PC-9 (cell line): ENCODE data around the gene FBXW7. TPM values are rescaled to one million over a fixed set of nuclear protein-coding genes. Genes with fewer than 3 reads are reported as not detected.

Experiments used
- BruUV-seq: library from RNA; stranded (reverse); fragments of 400-500 nt; replicated peaks from 2 replicates; lab custom pipeline; 2021; lab: Mats Ljungman, UMichigan
- CTCF ChIA-PET: fragments of 300-600 bp; sonication (Branson Sonifier 250); formaldehyde crosslinking; loops from one replicate; lab custom pipeline; 2022; ENCODE audit warnings: antibody characterized with exemption; lab: Charles Lee
- POLR2A ChIA-PET: fragments of 300-600 bp; sonication (Branson Sonifier 250); formaldehyde crosslinking; loops from one replicate; lab custom pipeline; 2022; ENCODE audit warnings: antibody characterized with exemption; ENCODE audit not compliant: unreplicated experiment; lab: Charles Lee
- DNase-seq, 2 experiments: peaks; one replicate each; pipeline versions ENCODE4 v3.0.0 to v3.0.0-alpha.2; 2015 to 2022; ENCODE audit warnings: mixed read lengths in 1 of 2
- H2AFZ ChIP-seq: fragments of 200-600 bp; sonication (generic); 2 replicates; pipeline ENCODE4 v1.8.1; 2017; ENCODE audit warnings: antibody characterized with exemption
- H3F3A ChIP-seq: fragments of 200-600 bp; sonication (generic); 2 replicates; pipeline ENCODE4 v1.8.1; 2017; ENCODE audit warnings: antibody characterized with exemption, mild to moderate bottlenecking, low read depth; ENCODE audit not compliant: insufficient read depth
- H3K27ac ChIP-seq: fragments of 200-600 bp; sonication (generic); 2 replicates; pipeline ENCODE4 v1.6.1; 2016; ENCODE audit warnings: mixed run types
- H3K27me3 ChIP-seq: fragments of 200-600 bp; sonication (generic); 2 replicates; pipeline ENCODE4 v1.6.1; 2016; ENCODE audit warnings: low read depth, mixed run types; ENCODE audit not compliant: insufficient read depth
- H3K36me3 ChIP-seq: fragments of 200-600 bp; sonication (generic); 2 replicates; pipeline ENCODE4 v1.6.1; 2016; ENCODE audit warnings: low read depth, mixed run types
- H3K4me1 ChIP-seq: fragments of 200-600 bp; sonication (generic); replicated peaks from 2 replicates; pipeline ENCODE4 v1.6.1; 2016; ENCODE audit warnings: mixed run types; ENCODE audit not compliant: insufficient read depth
- H3K4me2 ChIP-seq: fragments of 200-600 bp; sonication (generic); 2 replicates; pipeline ENCODE4 v1.6.1; 2017; ENCODE audit warnings: mixed run types
- H3K4me3 ChIP-seq: fragments of 200-600 bp; sonication (generic); 2 replicates; pipeline ENCODE4 v1.6.1; 2016; ENCODE audit warnings: mixed run types
- H3K79me2 ChIP-seq: fragments of 200-600 bp; sonication (generic); 2 replicates; pipeline ENCODE4 v1.6.1; 2017; ENCODE audit warnings: low read depth, mixed run types
- H3K9me2 ChIP-seq: fragments of 200-600 bp; sonication (generic); 2 replicates; pipeline ENCODE4 v1.8.1; 2017; ENCODE audit warnings: mild to moderate bottlenecking; ENCODE audit not compliant: insufficient read depth
- H3K9me3 ChIP-seq: fragments of 200-600 bp; sonication (generic); 2 replicates; pipeline ENCODE4 v1.8.1; 2016; ENCODE audit warnings: low read depth; ENCODE audit not compliant: insufficient read depth
- H4K20me1 ChIP-seq: fragments of 200-600 bp; sonication (generic); 2 replicates; pipeline ENCODE4 v1.8.1; 2017; ENCODE audit not compliant: insufficient read depth
- CTCF ChIP-seq: fragments of 200-600 bp; sonication (generic); conservative IDR thresholded peaks from 2 replicates; pipeline ENCODE4 v1.6.1; 2017; ENCODE audit warnings: mixed run types, antibody characterized with exemption, mild to moderate bottlenecking, moderate library complexity
- EZH2 ChIP-seq: fragments of 200-600 bp; sonication (generic); IDR thresholded peaks from 2 replicates; pipeline ENCODE4 v1.8.0; 2017; ENCODE audit warnings: antibody characterized with exemption, low read depth
- intact Hi-C: fragments of 100-400 bp; cut with micrococcal nuclease; formaldehyde crosslinking; loops from one replicate; pipeline ENCODE4 v1.10.0; 2022; ENCODE audit not compliant: unreplicated experiment
- total RNA-seq: library from RNA; stranded (reverse); gene quantifications from 2 replicates; pipeline ENCODE4 v1.2.3, GENCODE V29; 2021

Gene FBXW7
- total RNA-seq, 1 experiment from 2014 or later: 30.2 TPM

GRCh38 chr4:152431784-152432183 is 104.1 kb downstream of the FBXW7 start:
- no peak overlapping the region for H2AFZ ChIP-seq
- DNase-seq: no peak
- no peaks in the 10 kb centered on the region for H4K20me1 ChIP-seq
- no TSS peak for BruUV-seq
- H3K27ac ChIP-seq: peak overlapping the region; percentile 45
- H3K4me2 ChIP-seq: peak overlapping the region; percentile 18; the same call in 1 of the 2 replicates
- no peaks in the 10 kb centered on the region for H3K9me3 ChIP-seq
- no peak overlapping the region for H3K4me3 ChIP-seq
- H3K4me1 ChIP-seq: peaks cover 13% of the 10 kb centered on the region
- no peaks in the 10 kb centered on the region for H3K27me3 ChIP-seq
- H3K79me2 ChIP-seq: 0 out of 2 replicates have a peak, but pooled peaks cover 6% of the 10 kb centered on the region
- H3K9me2 ChIP-seq: no peaks in the 10 kb centered on the region
- TF ChIP-seq CTCF: no peak
- TF ChIP-seq EZH2: no peak
- intact Hi-C loops: no loop called here
- H3F3A ChIP-seq: no peaks in the 10 kb centered on the region; the same call in 1 of the 2 replicates
- H3K36me3 ChIP-seq: no peaks in the 10 kb centered on the region
- POLR2A ChIA-PET: interaction anchor here (0.6 kb wide), 1 partner anchor 105 kb away, joined by 8 read pairs; no protein-coding TSS in a partner anchor
- CTCF ChIA-PET: no interaction called here

- Histone ChIP-seq H3K36me3 (no peaks in the 10 kb centered on the region), H3K4me3 (no peak overlapping the region), H3F3A (no peaks in the 10 kb centered on the region; the same call in 1 of the 2 replicates), H3K79me2 (0 out of 2 replicates have a peak, but pooled peaks cover 3% of the 10 kb centered on the region), H3K27me3 (no peaks in the 10 kb centered on the region), H2AFZ (no peak overlapping the region), H3K9me3 (no peaks in the 10 kb centered on the region), H3K9me2 (no peaks in the 10 kb centered on the region), H3K27ac (peak overlapping the region; percentile 45), H4K20me1 (no peaks in the 10 kb centered on the region), H3K4me1 (peaks cover 13% of the 10 kb centered on the region), H3K4me2 (peak overlapping the region; percentile 18)
- POLR2A ChIA-PET: interaction anchor here (0.6 kb wide), 1 partner anchor 105 kb away, joined by 8 read pairs; no protein-coding TSS in a partner anchor
- BruUV-seq: no TSS peak
- CTCF ChIA-PET: no interaction called here
- DNase-seq: peak; percentile 3 to 56
- TF ChIP-seq EZH2: no peak
- TF ChIP-seq CTCF: no peak
- intact Hi-C loops: no loop called here
These were observed 104.6 kb downstream of the FBXW7 start for GRCh38 chr4:152431291-152431690.

GRCh38 chr4:152430507-152430906 is 105.4 kb downstream of the FBXW7 start:
- Histone ChIP-seq H3K9me2 (no peaks in the 10 kb centered on the region), H2AFZ (no peak overlapping the region), H3K27me3 (no peaks in the 10 kb centered on the region), H3K27ac (peak overlapping the region; percentile 45; the same call in 1 of the 2 replicates), H3K9me3 (no peaks in the 10 kb centered on the region), H3K4me2 (no peak overlapping the region), H4K20me1 (no peaks in the 10 kb centered on the region), H3K4me3 (no peak overlapping the region), H3F3A (no peaks in the 10 kb centered on the region; the same call in 1 of the 2 replicates), H3K36me3 (no peaks in the 10 kb centered on the region), H3K79me2 (0 out of 2 replicates have a peak, but pooled peaks cover 3% of the 10 kb centered on the region), H3K4me1 (peaks cover 13% of the 10 kb centered on the region)
- CTCF ChIA-PET: no interaction called here
- no peak for DNase-seq
- intact Hi-C loops: no loop called here
- no TSS peak for BruUV-seq
- TF ChIP-seq CTCF: no peak
- no peak for TF ChIP-seq EZH2
- POLR2A ChIA-PET: no interaction called here
